NCI-H2171 (cell line): ENCODE measurements around the gene POMGNT2.

Experiments used
- DNase-seq: peaks from one replicate; lab custom pipeline; 2025; lab: John Stamatoyannopoulos, UW

The POMGNT2 gene

GRCh38 chr3:43102773-43103480 is 3.0 kb downstream of the POMGNT2 start:
- no peak for DNase-seq

DNA sequence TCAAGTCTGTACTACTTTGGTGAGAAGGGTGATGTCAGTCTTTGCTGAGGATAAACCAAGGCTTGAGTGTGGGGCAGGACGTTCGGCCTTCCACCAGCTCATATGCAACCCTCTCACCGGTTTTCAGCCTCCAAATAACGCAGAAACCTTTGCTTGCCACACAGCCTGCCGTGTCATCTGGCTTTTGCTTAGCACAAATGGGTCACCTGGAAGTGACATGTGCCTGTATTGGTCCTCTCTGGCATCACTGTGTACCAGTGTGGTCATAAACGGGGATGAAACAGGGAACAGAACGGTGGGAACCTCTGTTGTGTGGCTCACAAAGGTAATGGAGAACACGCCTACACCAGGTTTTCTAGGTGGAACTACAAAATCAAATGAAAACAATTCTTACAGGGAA is 7.1 kb downstream of the POMGNT2 start:
- no peak for DNase-seq

DNA sequence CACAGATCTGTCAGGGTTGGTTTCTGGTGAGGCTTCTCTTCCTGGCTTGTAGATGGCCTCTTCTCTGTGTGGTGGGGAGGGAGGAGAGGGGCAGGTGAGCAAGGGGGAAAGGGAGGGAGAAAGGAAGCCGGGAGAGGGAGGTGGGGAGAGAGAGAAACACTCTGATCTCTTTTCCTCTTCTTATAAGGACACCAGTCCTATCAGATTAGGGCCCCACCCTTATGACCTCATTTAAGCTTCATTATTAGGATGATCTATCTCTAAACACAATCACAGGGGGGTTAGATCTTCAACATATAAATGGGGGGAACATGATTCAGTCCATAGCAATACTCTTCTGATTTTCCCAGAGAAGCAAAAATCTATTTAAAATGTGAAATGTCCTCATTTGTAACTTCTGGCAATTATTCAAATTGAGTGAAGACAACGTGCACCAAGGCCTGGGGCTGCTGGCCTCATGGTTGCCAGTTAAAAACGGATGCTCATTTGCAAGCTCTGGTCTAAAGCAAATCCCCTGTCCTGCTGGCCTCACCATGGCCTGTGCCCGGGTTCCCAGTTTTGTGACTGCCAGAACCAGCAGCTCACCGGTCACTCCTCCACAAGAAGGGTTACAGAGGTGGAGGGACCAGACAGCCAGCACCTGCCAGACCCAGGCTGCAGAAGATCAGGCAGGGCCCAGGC is 8.3 kb downstream of the POMGNT2 start:
- DNase-seq: no peak

DNA sequence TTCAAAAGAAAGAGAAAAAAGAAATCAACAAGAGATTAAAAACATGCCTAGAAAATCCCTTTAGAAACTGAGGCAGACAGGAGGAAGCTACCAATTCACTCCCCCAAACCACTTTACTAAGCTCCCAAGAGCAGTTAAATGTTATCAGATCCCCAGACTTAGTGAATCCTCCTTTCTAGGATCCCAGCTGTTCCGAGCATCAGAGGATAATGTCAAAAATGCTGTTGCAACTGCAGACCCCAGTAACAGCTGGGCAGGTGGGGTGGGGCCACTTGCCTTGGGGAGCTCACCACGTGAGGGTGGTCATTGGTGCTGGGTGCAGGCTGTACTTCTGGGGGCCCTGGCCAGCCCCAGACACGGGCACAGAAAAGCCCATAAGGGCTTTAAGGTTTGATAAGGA is 9.1 kb downstream of the POMGNT2 start:
- DNase-seq: no peak

- no peak for DNase-seq
These were observed 10.5 kb downstream of the POMGNT2 start for GRCh38 chr3:43095370-43095769.

- no peak for DNase-seq
These were observed 11.0 kb downstream of the POMGNT2 start for GRCh38 chr3:43094851-43095250.

- no peak for DNase-seq
These were observed 11.5 kb downstream of the POMGNT2 start for GRCh38 chr3:43094381-43094780.

DNA sequence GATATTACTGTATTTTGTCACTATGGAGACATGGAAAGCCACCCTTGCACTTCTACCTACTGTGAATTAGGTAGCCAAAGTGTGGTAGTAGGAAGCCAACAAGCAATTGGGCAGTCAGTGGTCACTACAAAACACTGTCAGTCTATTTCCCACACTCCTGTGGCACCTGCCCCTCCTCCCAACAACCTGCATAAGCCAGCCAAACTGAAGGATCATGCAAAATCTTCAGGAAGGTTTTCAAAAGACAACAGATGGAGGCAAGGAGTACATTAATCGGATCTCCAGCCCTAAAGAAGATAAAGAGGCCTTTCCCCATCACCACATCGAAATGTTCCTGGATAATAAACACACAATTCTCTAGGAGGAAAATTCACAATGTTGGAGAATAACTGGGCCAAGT is 11.9 kb downstream of the POMGNT2 start:
- DNase-seq: no peak

GRCh38 chr3:43093006-43093405 is 12.9 kb downstream of the POMGNT2 start:
- DNase-seq: no peak

- DNase-seq: no peak
These were observed 14.4 kb downstream of the POMGNT2 start for GRCh38 chr3:43091481-43091880.

- no peak for DNase-seq
These were observed 15.6 kb downstream of the POMGNT2 start for GRCh38 chr3:43090238-43090637.

DNA sequence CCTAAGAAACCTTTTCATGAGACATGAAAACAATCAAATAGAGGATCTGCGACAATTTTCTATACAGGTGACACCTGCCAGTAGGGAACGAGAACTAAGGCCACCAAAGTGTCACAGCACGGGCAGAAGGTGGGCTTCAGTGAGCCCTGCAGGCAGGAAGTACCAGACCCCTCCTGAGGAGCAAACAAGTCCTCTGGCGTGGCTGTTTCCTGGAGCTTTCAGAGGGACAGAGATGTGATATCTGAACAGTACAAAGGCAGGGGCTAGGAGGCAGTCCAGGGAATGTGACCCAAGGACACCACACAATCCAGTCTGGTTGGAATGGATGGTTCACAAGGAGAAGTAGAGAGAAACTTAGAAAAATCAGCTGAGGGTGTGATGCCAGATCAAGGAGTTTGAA is 16.8 kb downstream of the POMGNT2 start:
- DNase-seq: no peak

DNA sequence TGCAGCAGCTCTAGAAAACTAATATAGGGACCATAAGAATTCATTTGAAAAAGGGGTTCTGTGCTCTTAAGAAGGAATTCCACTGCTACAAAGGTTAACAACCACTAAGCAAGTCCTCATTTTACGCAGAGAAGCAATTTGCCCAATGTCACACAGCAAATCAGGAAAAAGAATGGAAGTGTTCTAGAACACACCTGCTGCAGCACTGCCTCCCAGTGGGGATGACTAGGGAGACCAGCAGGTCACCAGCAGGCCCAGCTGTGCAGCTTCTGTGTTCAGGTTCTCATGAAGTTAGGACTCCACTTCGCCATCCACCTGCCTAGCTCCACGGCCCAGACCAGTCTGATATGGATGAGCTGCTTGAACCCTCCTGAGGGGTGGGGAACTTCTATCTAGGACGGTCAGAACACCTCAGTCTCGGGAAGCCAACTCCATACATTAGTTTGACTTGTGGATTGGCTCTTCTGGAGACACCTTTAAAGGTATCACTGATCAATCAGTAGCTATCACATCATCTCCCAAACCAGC is 18.6 kb downstream of the POMGNT2 start:
- DNase-seq: no peak

GRCh38 chr3:43086460-43087165 is 19.3 kb downstream of the POMGNT2 start:
- DNase-seq: no peak

- no peak for DNase-seq
These were observed 23.4 kb downstream of the POMGNT2 start for GRCh38 chr3:43082457-43082856.

GRCh38 chr3:43081796-43082195 is 24.1 kb downstream of the POMGNT2 start:
- no peak for DNase-seq

DNA sequence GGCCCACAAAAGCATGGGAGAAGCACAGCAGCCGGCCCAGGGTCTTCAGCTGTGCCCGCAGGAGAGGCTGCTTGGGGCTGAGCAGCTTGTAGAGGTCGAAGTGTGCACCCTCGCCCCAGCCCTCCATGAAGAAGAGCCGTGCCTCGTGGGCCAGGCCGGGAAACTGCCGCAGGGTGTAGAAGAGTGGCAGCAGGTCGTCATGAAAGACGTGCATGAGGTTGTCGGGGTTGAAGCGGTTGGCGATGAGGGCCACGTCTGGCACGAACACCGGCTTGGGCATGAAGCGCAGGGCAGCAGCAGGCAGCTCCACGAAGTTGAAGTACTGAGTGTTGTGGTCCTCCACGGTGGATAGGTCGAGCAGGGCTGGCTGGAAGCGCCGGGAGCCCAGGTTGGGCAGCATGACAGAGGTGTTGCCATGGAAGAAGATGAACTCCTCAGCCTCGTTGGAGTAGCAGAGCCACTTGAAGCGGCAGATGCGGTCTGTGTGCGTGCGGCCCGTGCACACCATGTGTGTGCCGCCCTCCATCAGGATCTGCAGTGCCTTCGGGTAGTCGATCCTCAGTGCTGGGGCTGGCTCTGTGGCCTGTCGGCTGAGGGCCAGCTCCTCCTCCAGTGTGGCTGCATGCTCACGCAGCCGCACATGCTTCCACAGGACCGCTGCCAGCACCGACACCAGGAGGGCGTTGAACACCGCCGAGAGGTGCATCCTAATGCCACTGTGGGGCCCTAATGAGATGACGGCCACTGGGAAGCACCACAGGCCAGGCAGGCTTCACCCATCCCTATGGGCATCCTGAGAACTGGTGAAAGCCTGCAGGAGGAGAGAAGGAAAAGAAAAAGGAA is 24.9 kb downstream of the POMGNT2 start:
- no peak for DNase-seq

DNA sequence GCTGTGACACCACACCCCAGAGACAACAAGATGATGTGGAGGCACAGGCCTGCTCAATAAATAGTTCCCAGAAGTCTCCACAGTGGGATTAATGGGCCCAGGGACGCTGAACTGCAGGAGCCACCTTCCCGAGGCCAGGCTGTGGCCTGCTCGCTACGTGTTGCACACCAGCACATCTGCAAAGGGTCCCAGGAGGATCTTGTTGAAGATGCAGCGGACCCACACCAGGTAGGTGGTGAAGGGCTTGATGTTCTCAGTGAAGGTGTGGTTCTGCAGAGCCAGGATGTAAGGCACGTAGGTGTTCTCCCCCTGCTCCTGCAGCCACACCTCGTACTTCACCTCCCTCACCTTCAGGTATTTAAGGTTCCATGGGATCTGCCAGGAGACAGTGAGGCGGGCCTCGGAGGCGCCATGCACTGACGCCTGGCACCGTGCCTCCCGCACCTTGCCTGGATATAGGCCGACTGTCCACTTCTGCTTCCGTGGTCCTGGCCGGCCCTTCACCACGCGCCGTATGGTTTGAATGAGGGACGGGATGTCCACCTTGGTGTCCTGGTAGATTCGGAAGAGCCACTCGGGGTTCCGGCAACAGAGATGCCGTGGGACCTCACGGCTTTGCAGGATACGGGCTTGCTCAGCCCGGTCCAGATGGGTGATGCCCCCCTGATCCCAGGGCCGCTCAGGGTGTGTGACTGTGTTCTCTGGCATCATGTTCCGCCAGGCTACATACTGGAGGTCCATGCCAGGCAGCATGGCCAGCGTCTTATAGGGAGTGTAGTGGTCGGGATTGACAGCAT is 26.1 kb downstream of the POMGNT2 start:
- DNase-seq: no peak

DNA sequence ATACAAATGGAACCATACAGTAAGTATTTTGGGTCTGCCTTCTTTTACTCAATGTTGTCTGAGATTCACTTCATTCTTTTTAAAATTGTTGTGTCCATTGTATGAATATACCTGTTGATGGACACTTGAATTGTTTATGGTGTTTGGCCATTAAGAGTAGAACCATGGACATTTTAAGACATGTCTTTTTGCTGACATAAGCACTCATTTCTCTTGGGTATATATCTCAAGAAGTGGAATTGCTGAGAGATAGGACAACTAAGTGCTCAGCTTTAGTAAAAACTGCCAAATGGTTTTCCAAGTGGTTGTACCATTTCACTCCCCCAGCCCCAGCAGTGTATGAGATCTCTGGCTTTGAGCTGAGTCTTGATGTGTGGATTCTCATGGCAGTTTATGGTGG is 28.2 kb downstream of the POMGNT2 start:
- DNase-seq: no peak

DNA sequence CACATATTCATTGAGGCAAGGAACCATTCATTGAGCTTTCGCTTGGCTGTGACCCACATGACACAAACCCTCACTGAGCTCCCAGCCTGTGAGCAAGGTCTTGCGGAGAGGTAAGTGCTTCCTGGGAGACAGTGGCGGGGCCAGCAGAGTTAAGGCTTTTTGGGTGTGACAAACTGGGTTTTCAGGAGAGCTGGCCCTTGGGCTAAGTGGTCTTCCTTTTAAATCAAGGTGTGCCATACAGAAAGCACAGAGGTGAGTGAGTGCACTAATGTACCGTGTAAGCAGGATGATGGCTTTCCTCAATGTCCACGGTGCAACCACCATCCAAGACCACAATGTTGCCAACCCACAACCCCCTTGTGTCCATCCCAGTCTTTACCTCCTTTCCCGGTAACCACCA is 28.6 kb downstream of the POMGNT2 start:
- DNase-seq: no peak

DNA sequence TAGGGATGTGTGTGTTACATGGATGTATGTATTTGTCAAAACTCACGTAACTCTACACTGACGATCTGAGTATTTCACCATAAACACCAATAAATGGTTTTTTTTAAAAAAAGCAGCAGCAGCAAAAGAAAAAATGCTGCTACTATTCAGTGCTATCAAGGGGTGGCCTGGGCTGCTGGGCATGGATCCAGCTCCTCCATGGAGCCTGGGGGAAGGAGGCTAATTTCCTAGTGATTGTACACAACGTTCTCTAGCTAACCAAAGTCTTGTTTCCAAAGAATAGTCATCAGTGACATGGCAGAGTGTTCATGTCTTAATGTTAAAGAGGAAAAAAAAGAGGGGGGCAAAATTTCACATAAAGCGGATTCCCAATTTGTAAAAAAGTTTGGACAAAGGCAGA is 29.0 kb downstream of the POMGNT2 start:
- no peak for DNase-seq
